Measurements from ENCODE around the gene MAPK11.

DNA sequence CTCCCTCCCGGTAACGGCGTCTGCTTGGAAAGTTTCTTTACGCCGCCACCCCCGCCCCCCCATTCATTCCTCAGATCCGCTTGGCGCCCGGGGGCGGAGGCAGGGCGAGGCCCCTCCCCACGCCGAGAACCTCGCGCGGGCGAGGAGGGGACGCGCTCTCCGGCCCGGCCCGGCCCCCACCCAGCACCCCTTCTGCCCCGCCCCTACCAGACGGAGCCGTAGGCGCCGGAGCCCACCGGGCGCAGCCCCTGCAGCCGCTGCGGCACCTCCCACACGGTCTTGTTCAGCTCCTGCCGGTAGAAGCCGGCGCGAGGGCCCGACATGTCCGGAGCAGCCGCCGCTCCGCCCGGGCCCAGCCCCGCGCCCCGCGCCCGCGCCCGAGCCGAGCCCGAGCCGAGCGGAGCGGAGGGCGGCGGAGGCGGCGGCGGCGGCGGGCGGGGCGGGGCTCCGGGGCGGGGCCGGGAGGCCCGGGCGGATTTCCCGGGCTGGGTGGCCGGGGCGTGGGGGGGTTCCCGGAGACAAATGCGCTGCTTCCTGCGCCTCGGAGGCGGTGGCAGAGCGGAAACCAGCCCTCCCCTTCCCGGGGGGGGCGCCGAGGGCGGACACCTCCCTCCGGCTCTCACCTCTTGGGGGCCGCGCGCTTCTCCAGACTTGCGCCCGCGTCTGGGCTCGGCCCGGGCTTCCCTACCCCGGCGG lies at the start of gene MAPK11:
- TF ChIP-seq, protein P1, sequence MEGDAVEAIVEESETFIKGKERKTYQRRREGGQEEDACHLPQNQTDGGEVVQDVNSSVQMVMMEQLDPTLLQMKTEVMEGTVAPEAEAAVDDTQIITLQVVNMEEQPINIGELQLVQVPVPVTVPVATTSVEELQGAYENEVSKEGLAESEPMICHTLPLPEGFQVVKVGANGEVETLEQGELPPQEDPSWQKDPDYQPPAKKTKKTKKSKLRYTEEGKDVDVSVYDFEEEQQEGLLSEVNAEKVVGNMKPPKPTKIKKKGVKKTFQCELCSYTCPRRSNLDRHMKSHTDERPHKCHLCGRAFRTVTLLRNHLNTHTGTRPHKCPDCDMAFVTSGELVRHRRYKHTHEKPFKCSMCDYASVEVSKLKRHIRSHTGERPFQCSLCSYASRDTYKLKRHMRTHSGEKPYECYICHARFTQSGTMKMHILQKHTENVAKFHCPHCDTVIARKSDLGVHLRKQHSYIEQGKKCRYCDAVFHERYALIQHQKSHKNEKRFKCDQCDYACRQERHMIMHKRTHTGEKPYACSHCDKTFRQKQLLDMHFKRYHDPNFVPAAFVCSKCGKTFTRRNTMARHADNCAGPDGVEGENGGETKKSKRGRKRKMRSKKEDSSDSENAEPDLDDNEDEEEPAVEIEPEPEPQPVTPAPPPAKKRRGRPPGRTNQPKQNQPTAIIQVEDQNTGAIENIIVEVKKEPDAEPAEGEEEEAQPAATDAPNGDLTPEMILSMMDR (conservative IDR thresholded peaks at IDR 0.05; ENCODE audit: low read length): no peak
- TF ChIP-seq EZH2phosphoT487 (IDR thresholded peaks at IDR 0.05; ENCODE audit: borderline replicate concordance): no peak
